ENCODE measurements around the gene MMADHC.

GRCh38 chr2:149543845-149544244 is 43.7 kb downstream of the MMADHC start:
- TF ChIP-seq BRCA1 (IDR thresholded peaks at IDR 0.05) (no peak), BRCA1 (CRISPR knock-in tag; IDR thresholded peaks at IDR 0.05) (no peak), HOXB6 (CRISPR knock-in tag; IDR thresholded peaks at IDR 0.05; ENCODE audit: borderline replicate concordance) (no peak), RAD21 (CRISPR knock-in tag; conservative IDR thresholded peaks at IDR 0.05 in 1 of 2, IDR thresholded peaks at IDR 0.05 in 1 of 2) (no peak), TAF1 (IDR thresholded peaks at IDR 0.05; ENCODE audit: control insufficient read depth, extremely low read depth, insufficient read depth, low read length, severe bottlenecking) (no peak), ATF4 (CRISPR knock-in tag; IDR thresholded peaks at IDR 0.05) (no peak), POLR3G (IDR thresholded peaks at IDR 0.05; ENCODE audit: extremely low read depth, insufficient read length, insufficient replicate concordance) (no peak), MAX (CRISPR knock-in tag; IDR thresholded peaks at IDR 0.05) (no peak), SMARCB1 (IDR thresholded peaks at IDR 0.05; ENCODE audit: insufficient read length, low read depth) (no peak), ZNF592 (IDR thresholded peaks at IDR 0.05) (no peak), MTA1 (IDR thresholded peaks at IDR 0.05; ENCODE audit: borderline replicate concordance) (no peak), SPI1 (IDR thresholded peaks at IDR 0.05; ENCODE audit: borderline replicate concordance, low read depth, low read length) (no peak), GATAD2A (IDR thresholded peaks at IDR 0.05) (no peak), MLX (CRISPR knock-in tag; conservative IDR thresholded peaks at IDR 0.05) (no peak)

Data from K562 (cell line).